Measurements from ENCODE around the gene TGFB1I1.
"Not testable (repeated sequence)": the region's sequence is repeated elsewhere in the genome, so short reads cannot be mapped to it uniquely, and the experiment has no call there.

The TGFB1I1 gene

DNA sequence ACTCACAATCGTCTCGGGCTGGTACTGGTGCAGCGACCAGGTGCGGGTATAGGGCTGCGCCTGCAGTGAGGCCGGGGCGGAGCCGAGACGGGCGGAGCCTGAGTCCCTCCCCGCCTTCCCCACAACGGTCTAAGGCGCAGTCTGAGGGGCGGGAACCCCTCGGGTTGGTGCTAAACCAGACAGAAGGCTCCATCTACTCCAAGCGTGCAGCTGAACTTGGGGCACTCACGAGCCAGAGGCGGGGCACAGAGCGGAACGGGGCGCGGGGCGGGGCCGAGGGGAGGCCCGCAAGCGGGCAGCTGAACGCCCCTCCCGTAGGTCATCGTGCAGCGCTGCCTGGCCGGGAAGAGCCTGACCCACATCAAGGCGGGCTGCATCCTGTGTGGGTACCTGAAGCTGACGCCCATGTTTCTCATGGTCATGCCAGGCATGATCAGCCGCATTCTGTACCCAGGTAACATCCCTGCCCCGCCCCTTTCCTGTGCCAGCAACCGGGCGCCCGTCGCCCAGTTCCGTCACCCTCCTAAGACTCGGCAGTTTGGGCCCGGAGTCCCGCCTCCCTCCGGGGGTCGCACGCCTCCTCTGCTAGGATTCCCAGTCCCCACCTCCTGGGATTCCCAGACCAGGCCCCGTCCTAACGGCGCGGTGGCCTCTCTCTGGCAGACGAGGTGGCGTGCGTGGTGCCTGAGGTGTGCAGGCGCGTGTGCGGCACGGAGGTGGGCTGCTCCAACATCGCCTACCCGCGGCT is 15.9 kb downstream of the TGFB1I1 start:
- peak; percentile 35 to 41 for DNase-seq (ENCODE audit: low read depth in 2 of 2)

DNA sequence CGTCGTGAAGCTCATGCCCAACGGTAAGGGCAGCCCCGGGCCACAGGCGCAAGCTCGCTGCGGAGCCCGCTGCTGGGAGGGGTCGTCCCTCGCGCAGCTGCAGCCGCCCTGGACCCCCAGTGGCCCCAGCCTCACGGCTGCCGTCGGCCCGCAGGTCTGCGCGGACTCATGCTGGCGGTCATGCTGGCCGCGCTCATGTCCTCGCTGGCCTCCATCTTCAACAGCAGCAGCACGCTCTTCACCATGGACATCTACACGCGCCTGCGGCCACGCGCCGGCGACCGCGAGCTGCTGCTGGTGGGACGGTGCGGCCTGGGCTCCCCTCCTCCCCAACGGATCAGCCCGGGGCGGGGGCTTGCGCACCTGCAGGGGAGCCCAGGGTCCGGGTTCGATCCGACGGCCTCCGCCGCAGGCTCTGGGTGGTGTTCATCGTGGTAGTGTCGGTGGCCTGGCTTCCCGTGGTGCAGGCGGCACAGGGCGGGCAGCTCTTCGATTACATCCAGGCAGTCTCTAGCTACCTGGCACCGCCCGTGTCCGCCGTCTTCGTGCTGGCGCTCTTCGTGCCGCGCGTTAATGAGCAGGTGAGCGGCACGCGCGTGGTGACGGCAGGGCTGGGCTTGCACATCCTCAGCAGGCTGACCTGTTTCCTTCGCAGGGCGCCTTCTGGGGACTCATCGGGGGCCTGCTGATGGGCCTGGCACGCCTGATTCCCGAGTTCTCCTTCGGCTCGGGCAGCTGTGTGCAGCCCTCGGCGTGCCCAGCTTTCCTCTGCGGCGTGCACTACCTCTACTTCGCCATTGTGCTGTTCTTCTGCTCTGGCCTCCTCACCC is 16.7 kb downstream of the TGFB1I1 start:
- no peak for DNase-seq (ENCODE audit: low read depth in 2 of 2)

DNA sequence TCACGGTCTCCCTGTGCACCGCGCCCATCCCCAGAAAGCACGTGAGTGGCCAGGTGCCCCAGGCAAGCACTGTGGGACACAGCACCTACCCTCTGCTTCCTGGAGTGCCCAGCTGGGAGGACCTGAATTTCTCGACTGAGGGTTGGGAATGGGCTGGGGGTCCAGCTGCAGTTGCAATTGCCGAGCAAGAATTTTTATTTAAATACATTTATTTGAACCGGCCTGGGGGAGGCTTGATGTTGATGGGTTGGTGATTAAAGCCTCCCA is 17.3 kb downstream of the TGFB1I1 start:
- no peak for DNase-seq (ENCODE audit: low read depth in 2 of 2)

DNA sequence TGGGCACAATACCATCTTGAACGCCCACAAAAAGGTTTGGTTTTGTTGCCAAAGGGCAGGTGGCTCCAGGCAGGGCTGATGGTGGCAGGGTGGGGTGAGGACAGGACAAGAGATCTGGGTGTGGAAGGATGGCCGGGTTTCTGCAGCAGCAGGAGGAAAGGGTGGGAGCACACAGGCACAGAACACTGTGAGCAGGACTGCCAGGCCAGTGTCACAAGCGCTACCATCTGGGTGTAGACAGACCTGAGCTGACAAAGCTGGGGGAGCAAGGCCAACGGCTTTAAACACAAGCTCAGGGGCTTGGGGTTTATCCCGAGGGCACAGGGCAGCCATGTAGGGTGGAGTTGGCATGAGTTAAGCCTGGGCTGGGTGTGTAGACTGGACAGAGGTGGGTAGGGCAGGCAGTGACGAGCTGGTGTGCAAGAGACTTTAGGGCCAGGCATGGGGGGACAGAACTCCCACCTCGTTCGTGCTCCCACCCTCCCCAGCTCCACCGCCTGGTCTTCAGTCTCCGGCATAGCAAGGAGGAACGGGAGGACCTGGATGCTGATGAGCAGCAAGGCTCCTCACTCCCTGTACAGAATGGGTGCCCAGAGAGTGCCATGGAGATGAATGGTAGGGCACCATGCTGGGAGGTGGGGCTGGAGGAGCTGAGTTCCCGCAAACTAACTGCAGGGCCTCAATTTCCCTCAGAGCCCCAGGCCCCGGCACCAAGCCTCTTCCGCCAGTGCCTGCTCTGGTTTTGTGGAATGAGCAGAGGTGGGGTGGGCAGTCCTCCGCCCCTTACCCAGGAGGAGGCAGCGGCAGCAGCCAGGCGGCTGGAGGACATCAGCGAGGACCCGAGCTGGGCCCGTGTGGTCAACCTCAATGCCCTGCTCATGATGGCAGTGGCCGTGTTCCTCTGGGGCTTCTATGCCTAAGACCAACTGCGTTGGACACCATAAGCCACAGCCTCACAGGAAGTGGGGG is 17.9 kb downstream of the TGFB1I1 start:
- DNase-seq (ENCODE audit: low read depth in 2 of 2) = no peak

DNA sequence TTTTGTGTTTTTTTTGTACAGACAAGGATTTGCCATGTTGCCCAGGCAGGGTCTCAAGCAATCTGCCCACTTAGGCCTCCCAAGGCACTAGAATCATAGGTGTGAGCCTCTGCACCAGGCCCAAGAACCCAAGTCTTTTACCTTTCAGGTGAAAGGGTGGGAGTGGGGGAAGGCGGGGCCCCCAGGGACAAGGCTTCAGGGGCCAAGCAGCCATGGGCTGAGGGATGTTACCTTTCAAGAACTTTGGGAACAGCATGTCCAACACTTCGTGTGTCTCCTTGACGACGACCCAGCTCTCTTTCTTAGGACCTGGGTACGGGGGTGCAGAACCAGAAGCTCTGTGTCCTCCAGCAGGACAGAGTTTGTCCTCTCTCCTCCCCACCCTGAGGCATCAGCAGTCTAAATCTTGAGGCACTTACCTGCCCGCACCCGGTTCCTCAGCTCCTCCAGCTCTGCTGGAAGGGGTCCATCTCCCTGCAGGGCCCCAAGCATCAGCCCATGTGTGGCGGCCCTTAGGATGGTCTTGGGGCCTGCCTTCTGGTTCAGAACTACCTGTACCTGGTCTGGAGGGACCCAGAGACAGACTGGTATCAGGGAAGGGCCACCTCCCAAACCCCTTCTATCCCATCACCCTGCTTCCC is 19.9 kb downstream of the TGFB1I1 start:
- no peak for DNase-seq (ENCODE audit: low read depth in 2 of 2)

DNA sequence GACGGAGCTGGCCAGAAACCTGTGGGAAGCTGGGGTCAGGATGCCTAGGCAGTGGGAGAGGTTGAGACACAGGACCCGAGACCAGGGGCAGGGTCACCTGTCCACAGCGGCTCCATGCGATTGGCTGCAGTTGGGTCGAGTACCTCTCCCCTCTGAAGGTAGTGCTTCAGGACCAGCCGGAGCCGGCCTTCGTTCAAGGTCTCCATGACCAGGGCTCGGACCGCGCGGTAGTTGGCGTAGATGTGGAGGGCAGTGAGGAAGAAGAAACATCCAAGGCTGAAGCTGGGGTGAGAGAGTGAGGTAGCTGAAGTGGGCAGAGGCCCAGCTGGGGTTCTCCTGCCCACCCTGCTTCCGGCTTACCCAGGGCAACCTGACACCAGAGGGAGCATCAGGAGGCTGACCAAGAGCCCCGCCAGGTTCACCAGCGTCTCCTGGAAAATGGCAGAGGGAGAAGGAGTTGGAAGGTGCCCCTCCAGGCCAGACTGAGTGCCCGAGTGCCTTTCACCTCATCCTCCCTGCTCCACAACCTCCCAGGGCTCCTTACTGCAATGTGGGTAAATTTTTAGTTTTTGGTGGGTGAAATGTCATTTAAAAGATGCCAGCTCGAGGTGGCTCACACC is 21.7 kb downstream of the TGFB1I1 start:
- no peak for DNase-seq (ENCODE audit: low read depth in 2 of 2)

DNA sequence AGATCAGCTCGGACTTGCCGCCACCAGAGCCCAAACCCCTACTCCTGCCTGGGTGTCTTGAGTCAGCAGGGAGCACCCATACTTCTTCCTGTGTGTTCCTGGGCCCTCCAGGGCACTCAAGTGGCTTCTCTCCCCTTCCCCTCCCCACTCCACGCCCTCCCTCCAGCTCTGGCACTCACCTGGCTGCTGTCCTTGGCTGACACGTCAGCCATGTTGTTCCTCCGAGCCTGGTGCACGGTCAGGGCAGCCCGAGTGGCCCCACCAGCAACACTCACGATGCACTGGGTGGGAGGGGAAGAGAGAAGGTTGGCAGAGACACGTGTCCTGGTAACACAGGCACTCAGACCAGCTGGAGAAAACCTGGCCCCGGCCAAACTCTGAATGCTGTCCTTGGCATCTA is 24.7 kb downstream of the TGFB1I1 start:
- DNase-seq (ENCODE audit: low read depth in 2 of 2) = no peak

DNA sequence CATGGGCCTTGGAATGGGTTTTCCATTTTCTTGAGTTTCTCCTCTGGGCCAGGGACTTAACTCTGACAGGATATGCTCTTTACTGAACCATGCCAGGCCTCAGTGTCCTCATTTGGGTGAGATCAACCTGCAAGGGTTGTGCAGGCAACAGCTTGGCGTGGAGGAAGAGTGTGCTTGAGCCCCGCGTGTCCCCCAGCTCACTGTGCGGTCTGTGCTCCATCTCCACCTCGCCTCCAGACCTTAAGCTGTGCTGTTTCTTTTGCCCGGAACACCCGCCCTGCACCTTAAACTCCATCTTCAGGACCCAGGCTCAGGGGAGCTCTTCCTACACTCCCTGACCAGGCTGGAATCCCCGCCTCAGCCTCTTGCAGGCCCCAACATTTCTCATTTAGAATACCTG is 26.5 kb downstream of the TGFB1I1 start:
- no peak for DNase-seq (ENCODE audit: low read depth in 2 of 2)

DNA sequence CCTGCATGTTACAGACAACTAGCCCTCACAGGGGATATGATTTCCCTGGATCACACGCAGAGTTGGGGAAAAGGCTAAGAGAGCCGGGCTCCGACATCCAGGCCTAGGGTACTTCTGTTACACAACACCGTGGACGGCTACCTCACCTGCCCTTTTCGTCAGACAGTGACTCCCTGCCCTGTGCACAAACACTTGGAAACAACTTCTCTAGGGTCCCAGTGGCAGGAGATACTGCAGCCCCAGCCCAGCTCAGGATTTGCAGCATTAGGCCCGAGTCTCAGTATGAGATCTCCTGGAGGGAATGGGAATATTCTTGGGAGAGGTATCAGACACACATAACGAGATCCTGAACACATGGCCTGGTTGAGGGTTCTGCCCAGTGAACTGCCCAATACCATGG is 28.0 kb downstream of the TGFB1I1 start:
- no peak for DNase-seq (ENCODE audit: low read depth in 2 of 2)

DNA sequence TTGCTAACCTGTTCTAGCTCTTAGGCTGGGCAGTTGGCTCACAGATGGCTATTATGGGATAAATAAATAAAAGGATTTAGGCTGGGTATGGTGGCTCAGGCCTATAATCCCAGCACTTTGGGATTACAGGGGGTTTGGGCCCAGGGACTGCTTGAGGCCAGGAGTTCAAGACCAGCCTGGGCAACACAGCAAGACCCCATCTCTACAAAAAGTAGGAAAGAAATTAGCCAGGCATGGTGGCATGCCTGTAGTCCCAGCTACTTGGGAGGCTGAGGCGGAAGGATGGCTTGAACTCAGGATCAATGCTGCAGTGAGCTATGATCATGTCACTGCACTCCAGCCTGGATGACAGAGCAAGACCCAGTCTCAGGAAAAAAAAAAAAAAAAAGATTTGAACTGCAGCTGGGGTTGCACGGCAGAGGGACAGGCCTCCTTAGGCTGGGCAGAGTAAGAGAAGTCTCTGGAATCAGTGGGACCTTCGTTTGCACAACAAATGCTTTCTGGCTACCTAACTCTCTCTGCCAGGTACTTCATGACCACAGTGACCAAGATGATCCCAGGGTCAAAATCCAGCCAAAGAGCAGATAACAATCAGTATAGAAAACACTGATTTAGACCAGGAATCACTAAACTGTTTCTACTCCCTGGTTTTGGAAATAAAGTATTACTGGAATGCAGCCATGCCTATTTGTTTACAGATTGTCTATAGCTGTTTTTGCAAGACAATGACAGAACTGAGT is 29.4 kb downstream of the TGFB1I1 start:
- no peak for DNase-seq (ENCODE audit: low read depth in 2 of 2)

DNA sequence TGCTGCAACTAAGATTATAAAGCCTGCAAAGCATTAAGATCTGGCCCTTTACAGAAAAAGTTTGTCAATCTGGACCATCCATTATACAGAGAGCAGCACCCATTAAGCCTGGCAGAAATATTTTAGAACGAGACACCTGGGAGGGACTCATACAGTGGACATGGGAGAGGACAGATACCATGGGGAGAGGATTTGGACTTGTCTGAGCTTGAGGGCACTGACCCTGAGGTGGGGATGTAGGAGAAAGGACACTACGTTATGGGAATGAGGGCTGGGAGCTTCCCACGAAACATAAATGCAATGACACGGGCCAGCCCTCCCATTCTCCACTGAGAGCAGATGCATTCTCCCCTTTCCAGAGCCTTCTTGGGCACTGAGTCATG is 30.0 kb downstream of the TGFB1I1 start:
- DNase-seq (ENCODE audit: low read depth in 2 of 2) = no peak

DNA sequence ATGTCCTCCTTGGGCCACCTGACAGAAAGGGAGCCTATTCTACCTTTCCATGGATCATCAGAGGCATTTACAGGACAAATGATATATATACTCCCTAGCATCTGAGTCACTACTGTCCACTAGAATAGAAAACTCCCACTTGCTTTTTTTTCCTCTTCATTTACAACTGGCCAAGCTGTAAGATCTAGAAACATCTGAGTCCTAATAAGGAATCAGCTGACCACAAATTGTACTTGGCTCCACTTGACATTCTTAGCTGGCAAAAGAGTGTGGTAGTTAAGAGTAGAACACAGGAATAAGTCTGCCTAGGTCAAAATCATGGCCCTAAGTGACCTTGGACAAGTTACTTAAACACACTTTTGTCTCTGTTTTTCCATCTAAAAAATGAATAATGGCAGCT is 31.0 kb downstream of the TGFB1I1 start:
- DNase-seq (ENCODE audit: low read depth in 2 of 2) = no peak

DNA sequence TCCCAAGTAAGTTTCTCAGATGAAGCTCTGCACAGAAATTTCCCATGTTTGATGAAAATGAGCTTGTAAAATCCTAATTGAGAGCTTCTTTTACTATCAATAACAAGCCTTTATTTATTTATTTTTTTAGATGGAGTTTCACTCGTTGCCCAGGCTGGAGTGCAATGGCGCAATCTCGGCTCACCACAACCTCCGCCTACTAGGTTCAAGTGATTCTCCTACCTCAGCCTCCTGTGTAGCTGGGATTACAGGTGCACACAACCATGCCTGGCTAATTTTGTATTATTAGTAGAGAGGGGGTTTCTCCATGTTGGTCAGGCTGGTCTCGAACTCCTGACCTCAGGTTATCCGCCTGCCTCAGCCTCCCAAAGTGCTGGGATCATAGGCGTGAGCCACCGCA is 31.6 kb downstream of the TGFB1I1 start:
- not testable (repeated sequence) for DNase-seq (ENCODE audit: low read depth in 2 of 2)

DNA sequence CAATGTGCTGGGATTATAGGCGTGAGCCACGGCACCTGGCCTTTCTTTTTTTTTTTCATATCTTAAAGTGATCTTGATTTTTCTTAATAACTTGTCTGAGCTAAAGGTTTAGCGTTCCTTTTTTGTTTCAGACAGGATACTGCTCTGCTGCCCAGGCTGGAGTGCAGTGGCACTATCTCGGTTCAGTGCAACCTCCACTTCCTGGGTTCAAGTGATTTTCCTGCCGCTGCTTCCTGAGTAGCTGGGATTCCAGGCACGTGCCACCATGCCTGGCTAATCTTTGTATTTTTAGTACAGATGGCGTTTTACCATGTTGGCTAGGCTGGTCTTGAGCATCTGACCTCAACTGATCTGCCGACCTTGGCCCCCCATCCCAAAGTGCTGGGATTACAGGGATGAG is 32.2 kb downstream of the TGFB1I1 start:
- DNase-seq (ENCODE audit: low read depth in 2 of 2) = no peak

DNA sequence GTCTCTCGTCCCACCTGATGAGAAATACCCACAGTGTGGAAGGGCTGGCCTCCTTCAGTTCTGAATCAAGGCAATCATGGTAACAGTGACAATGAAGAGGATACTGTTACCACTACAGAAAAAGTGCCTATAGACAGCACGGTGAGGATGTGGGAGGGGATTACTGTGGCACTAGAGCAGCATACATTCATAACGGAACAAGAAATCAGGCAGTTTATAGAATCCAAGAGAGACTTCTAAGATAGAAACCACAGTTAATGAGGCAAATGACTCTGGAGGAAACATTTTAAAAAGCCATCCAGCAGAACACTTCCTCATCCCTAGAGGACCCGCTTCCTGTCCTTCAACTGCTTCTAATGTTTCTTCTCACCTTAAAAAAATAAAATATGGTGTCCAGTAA is 33.5 kb downstream of the TGFB1I1 start:
- no peak for DNase-seq (ENCODE audit: low read depth in 2 of 2)

DNA sequence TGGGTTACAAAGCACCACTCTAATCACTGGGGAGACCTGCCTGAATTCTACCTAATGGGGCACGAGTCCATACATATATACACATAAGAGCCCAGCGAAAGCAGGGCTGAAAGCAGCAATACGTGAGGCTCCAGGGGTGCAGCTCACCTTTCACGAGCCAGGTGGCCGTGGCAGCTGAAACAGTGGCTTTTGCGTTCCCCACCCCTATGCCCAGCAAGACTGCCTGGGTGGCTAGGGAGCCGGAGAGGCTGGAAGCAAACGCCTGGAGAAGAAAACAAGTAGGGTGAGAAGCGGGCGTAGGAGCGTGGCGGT is 35.6 kb downstream of the TGFB1I1 start:
- DNase-seq (ENCODE audit: low read depth in 2 of 2) = no peak

DNA sequence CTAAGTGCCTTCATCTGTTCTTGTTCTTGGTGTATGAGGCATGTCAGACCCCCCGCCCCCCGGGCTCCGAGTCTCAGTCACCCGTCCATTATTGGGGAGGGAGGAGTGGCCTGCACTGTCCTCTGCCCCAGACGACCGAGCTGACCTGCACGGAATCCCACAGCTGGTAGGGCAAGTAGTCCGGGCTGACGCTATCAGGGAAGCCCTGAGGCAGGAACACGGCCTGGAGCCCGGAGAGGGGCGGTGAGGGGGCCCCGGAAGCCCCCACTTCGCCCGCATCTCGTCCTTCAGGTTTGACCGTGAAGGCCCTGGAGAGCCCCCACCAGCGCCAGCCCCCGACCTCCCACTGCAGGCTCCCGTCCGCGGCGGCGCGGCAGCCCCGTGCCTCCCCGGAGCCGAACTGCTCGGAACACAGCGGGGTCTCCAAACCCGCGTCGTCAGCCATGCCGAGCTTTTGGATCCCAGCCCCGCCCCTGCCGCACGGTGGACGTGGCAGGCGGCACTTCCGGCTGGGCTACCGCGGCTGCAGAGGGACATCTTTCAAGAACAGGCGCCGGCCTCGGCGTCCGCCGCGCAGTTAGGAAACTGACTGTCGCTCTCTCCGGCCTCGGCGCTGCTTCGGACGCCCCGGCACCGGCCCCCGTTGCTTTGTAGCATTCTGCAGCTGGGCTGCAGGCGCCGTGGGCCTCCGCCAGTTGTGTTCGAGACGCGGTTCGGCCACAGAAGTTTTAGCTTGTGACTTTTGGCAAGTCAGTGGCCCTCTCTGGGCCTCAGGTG is 36.2 kb downstream of the TGFB1I1 start, which contains the start of gene RUSF1:
Gene RUSF1 (minus strand): TSS at position 463 of the 777 bp plus-strand sequence. CDS start 18 bp downstream, at position 445.
- peak; percentile 63 to 67 for DNase-seq (ENCODE audit: low read depth in 2 of 2)

DNA sequence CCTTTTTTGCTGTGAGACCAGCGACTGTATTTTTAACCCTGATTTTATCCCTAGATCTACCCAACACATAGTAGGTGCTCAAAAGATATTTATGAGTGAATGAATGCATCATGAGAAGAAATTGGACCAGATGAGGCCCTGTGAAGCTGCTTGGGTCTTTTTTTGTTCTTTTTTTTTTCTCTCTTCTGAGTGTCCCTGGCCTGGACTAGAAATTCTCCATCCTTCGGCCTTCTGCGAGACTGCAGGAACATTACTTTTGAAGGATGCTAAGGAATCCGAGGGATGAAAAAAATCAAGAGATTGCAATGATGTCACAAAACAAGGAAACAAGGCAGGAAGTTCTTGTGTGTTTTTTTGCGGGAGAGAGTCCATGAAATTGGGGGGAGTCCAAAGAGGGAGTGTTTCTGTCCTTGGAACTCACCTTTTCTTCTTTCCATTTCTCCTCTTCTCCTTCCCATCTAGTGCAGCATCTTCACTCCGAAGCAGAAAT is 36.8 kb downstream of the TGFB1I1 start:
- no peak for DNase-seq (ENCODE audit: low read depth in 2 of 2)

DNA sequence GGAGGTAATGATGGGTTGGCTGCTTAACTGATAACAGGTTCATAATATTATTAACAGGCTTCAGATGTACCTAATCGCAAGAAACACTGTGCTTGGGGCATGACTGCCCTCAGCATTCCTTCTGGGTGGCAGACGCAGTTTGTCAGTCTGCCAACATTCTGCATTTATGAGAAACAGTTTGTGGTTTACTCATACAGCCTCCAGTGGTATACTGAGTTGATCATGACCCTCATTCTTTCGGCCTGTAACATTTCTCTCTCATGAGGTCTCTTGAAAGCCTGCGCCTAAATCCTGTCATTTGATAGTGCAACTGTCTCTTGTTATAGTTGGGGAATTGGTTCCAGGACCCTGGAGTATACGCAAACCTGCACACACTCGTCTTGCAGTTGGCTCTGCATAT is 41.2 kb downstream of the TGFB1I1 start:
- DNase-seq (ENCODE audit: low read depth in 2 of 2) = no peak

DNA sequence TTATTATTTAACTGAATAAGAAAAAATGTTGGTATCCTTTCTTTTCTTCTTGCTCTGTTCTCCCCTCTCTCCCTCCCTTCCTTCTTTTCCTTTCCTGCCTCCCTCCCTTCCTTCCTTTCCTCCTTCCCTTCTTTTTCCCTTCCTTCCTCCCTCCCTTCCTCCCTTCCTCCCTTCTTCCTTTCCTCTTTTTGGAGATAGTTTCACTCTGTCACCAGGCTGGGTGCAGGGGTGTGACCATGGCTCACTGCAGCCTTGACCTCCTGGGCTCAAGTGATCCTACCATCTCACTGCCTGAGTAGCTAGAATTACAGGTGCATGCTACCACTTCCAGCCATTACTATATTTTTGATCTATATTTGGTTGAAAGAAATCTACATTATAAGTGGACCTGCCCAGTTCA is 41.9 kb downstream of the TGFB1I1 start:
- no peak for DNase-seq (ENCODE audit: low read depth in 2 of 2)

Measured in activated CD8-positive, alpha-beta memory T cell treated with anti-CD3 and anti-CD28 coated beads for 4 hours (primary cell).